ENCODE measurements around the gene RFXAP.

Gene RFXAP

GRCh38 chr13:36788276-36788675 lies 30.7 kb upstream of the RFXAP start:
- Histone ChIP-seq H3K36me3 (ENCODE audit: control insufficient read depth, insufficient read depth, low read length) (no peaks in the 10 kb centered on the region), H3K4me1 (ENCODE audit: control insufficient read depth, insufficient read depth, low read length, poor library complexity, severe bottlenecking) (peaks cover 4% of the 10 kb centered on the region), H3K27ac (ENCODE audit: low read depth, low read length, severe bottlenecking) (no peak overlapping the region), H3K9me3 (ENCODE audit: control insufficient read depth, low read length) (no peaks in the 10 kb centered on the region), H3K4me3 (ENCODE audit: extremely low read depth, insufficient read depth, low read length, poor library complexity, severe bottlenecking) (no peak overlapping the region)
- WGBS, 2 experiments (ENCODE audit: insufficient coverage in 2 of 2), result 95% methylated on average over 2 to 3 of the region's 4 CpGs

GRCh38 chr13:36789061-36789460 lies 30.0 kb upstream of the RFXAP start:
- Histone ChIP-seq H3K4me1 (ENCODE audit: control insufficient read depth, insufficient read depth, low read length, poor library complexity, severe bottlenecking) (peaks cover 4% of the 10 kb centered on the region), H3K36me3 (ENCODE audit: control insufficient read depth, insufficient read depth, low read length) (no peaks in the 10 kb centered on the region), H3K9me3 (ENCODE audit: control insufficient read depth, low read length) (no peaks in the 10 kb centered on the region), H3K4me3 (ENCODE audit: extremely low read depth, insufficient read depth, low read length, poor library complexity, severe bottlenecking) (no peak overlapping the region), H3K27ac (ENCODE audit: low read depth, low read length, severe bottlenecking) (no peak overlapping the region)
- 79 to 85% methylated on average over 2 of the region's 3 CpGs for WGBS, 2 experiments (ENCODE audit: insufficient coverage in 2 of 2)

GRCh38 chr13:36789730-36790129 lies 29.3 kb upstream of the RFXAP start:
- H3K9me3 ChIP-seq (ENCODE audit: control insufficient read depth, low read length), result no peaks in the 10 kb centered on the region
- no peak overlapping the region for H3K27ac ChIP-seq (ENCODE audit: low read depth, low read length, severe bottlenecking)
- no peaks in the 10 kb centered on the region for H3K36me3 ChIP-seq (ENCODE audit: control insufficient read depth, insufficient read depth, low read length)
- H3K4me1 ChIP-seq (ENCODE audit: control insufficient read depth, insufficient read depth, low read length, poor library complexity, severe bottlenecking), result peaks cover 4% of the 10 kb centered on the region
- whole genome bisulfite sequencing, 2 experiments (ENCODE audit: insufficient coverage in 2 of 2), result 91 to 98% methylated on average over 4 of the region's 4 CpGs
- no peak overlapping the region for H3K4me3 ChIP-seq (ENCODE audit: extremely low read depth, insufficient read depth, low read length, poor library complexity, severe bottlenecking)

- no peaks in the 10 kb centered on the region for H3K9me3 ChIP-seq (ENCODE audit: control insufficient read depth, low read length)
- no peaks in the 10 kb centered on the region for H3K4me1 ChIP-seq (ENCODE audit: control insufficient read depth, insufficient read depth, low read length, poor library complexity, severe bottlenecking)
- H3K36me3 ChIP-seq (ENCODE audit: control insufficient read depth, insufficient read depth, low read length), result no peaks in the 10 kb centered on the region
- no peak overlapping the region for H3K27ac ChIP-seq (ENCODE audit: low read depth, low read length, severe bottlenecking)
- no peak overlapping the region for H3K4me3 ChIP-seq (ENCODE audit: extremely low read depth, insufficient read depth, low read length, poor library complexity, severe bottlenecking)
- 94 to 96% methylated on average over 2 to 3 of the region's 3 CpGs for WGBS, 2 experiments (ENCODE audit: insufficient coverage in 2 of 2)
These were observed 24.3 kb upstream of the RFXAP start for GRCh38 chr13:36794706-36795105.

GRCh38 chr13:36795463-36795862 lies 23.6 kb upstream of the RFXAP start:
- Histone ChIP-seq H3K27ac (ENCODE audit: low read depth, low read length, severe bottlenecking) (no peak overlapping the region), H3K36me3 (ENCODE audit: control insufficient read depth, insufficient read depth, low read length) (no peaks in the 10 kb centered on the region), H3K9me3 (ENCODE audit: control insufficient read depth, low read length) (no peaks in the 10 kb centered on the region), H3K4me3 (ENCODE audit: extremely low read depth, insufficient read depth, low read length, poor library complexity, severe bottlenecking) (no peak overlapping the region), H3K4me1 (ENCODE audit: control insufficient read depth, insufficient read depth, low read length, poor library complexity, severe bottlenecking) (no peaks in the 10 kb centered on the region)
- WGBS, 2 experiments (ENCODE audit: insufficient coverage in 2 of 2), result 55 to 86% methylated on average over 4 of the region's 6 CpGs

- Histone ChIP-seq H3K4me1 (ENCODE audit: control insufficient read depth, insufficient read depth, low read length, poor library complexity, severe bottlenecking) (no peaks in the 10 kb centered on the region), H3K36me3 (ENCODE audit: control insufficient read depth, insufficient read depth, low read length) (no peaks in the 10 kb centered on the region), H3K27ac (ENCODE audit: low read depth, low read length, severe bottlenecking) (no peak overlapping the region), H3K4me3 (ENCODE audit: extremely low read depth, insufficient read depth, low read length, poor library complexity, severe bottlenecking) (no peak overlapping the region), H3K9me3 (ENCODE audit: control insufficient read depth, low read length) (no peaks in the 10 kb centered on the region)
- 57 to 90% methylated on average over 1 of the region's 3 CpGs for WGBS, 2 experiments (ENCODE audit: insufficient coverage in 2 of 2)
These were observed 23.0 kb upstream of the RFXAP start for GRCh38 chr13:36796052-36796451.

- H3K27ac ChIP-seq (ENCODE audit: low read depth, low read length, severe bottlenecking), result no peak overlapping the region
- H3K4me3 ChIP-seq (ENCODE audit: extremely low read depth, insufficient read depth, low read length, poor library complexity, severe bottlenecking), result no peak overlapping the region
- H3K9me3 ChIP-seq (ENCODE audit: control insufficient read depth, low read length), result no peaks in the 10 kb centered on the region
- WGBS, 2 experiments (ENCODE audit: insufficient coverage in 2 of 2), result no CpG with 5 or more reads among the region's 3 CpGs
- H3K4me1 ChIP-seq (ENCODE audit: control insufficient read depth, insufficient read depth, low read length, poor library complexity, severe bottlenecking), result no peaks in the 10 kb centered on the region
- no peaks in the 10 kb centered on the region for H3K36me3 ChIP-seq (ENCODE audit: control insufficient read depth, insufficient read depth, low read length)
These were observed 18.0 kb upstream of the RFXAP start for GRCh38 chr13:36801035-36801434.

GRCh38 chr13:36804588-36804987 lies 14.4 kb upstream of the RFXAP start:
- Histone ChIP-seq H3K36me3 (ENCODE audit: control insufficient read depth, insufficient read depth, low read length) (no peaks in the 10 kb centered on the region), H3K9me3 (ENCODE audit: control insufficient read depth, low read length) (no peaks in the 10 kb centered on the region), H3K27ac (ENCODE audit: low read depth, low read length, severe bottlenecking) (no peak overlapping the region), H3K4me3 (ENCODE audit: extremely low read depth, insufficient read depth, low read length, poor library complexity, severe bottlenecking) (no peak overlapping the region), H3K4me1 (ENCODE audit: control insufficient read depth, insufficient read depth, low read length, poor library complexity, severe bottlenecking) (no peaks in the 10 kb centered on the region)
- WGBS, 2 experiments (ENCODE audit: insufficient coverage in 2 of 2), result 86 to 94% methylated on average over 6 of the region's 6 CpGs

GRCh38 chr13:36806102-36806501 lies 12.9 kb upstream of the RFXAP start:
- H3K4me3 ChIP-seq (ENCODE audit: extremely low read depth, insufficient read depth, low read length, poor library complexity, severe bottlenecking), result no peak overlapping the region
- no peaks in the 10 kb centered on the region for H3K9me3 ChIP-seq (ENCODE audit: control insufficient read depth, low read length)
- no CpG with 5 or more reads among the region's 2 CpGs for WGBS, 2 experiments (ENCODE audit: insufficient coverage in 2 of 2)
- H3K27ac ChIP-seq (ENCODE audit: low read depth, low read length, severe bottlenecking), result no peak overlapping the region
- H3K4me1 ChIP-seq (ENCODE audit: control insufficient read depth, insufficient read depth, low read length, poor library complexity, severe bottlenecking), result no peaks in the 10 kb centered on the region
- no peaks in the 10 kb centered on the region for H3K36me3 ChIP-seq (ENCODE audit: control insufficient read depth, insufficient read depth, low read length)

GRCh38 chr13:36807616-36808015 lies 11.4 kb upstream of the RFXAP start:
- Histone ChIP-seq H3K27ac (ENCODE audit: low read depth, low read length, severe bottlenecking) (no peak overlapping the region), H3K36me3 (ENCODE audit: control insufficient read depth, insufficient read depth, low read length) (no peaks in the 10 kb centered on the region), H3K4me1 (ENCODE audit: control insufficient read depth, insufficient read depth, low read length, poor library complexity, severe bottlenecking) (no peaks in the 10 kb centered on the region), H3K4me3 (ENCODE audit: extremely low read depth, insufficient read depth, low read length, poor library complexity, severe bottlenecking) (no peak overlapping the region), H3K9me3 (ENCODE audit: control insufficient read depth, low read length) (no peaks in the 10 kb centered on the region)
- 100% methylated on average over 2 of the region's 2 CpGs; no CpG with 5 or more reads in 1 of the 2 experiments for WGBS, 2 experiments (ENCODE audit: insufficient coverage in 2 of 2)

- no peaks in the 10 kb centered on the region for H3K36me3 ChIP-seq (ENCODE audit: control insufficient read depth, insufficient read depth, low read length)
- WGBS, 2 experiments (ENCODE audit: insufficient coverage in 2 of 2), result no CpG with 5 or more reads among the region's 1 CpG
- no peak overlapping the region for H3K4me3 ChIP-seq (ENCODE audit: extremely low read depth, insufficient read depth, low read length, poor library complexity, severe bottlenecking)
- H3K9me3 ChIP-seq (ENCODE audit: control insufficient read depth, low read length), result no peaks in the 10 kb centered on the region
- H3K4me1 ChIP-seq (ENCODE audit: control insufficient read depth, insufficient read depth, low read length, poor library complexity, severe bottlenecking), result no peaks in the 10 kb centered on the region
- no peak overlapping the region for H3K27ac ChIP-seq (ENCODE audit: low read depth, low read length, severe bottlenecking)
These were observed 5.8 kb upstream of the RFXAP start for GRCh38 chr13:36813225-36813624.
